ENCODE data around the gene PCCA.
A peak's percentile ranks its signal among the peaks of the same experiment; 100 is the strongest.

PCCA gene

GRCh38 chr13:100128838-100129237 is 39.9 kb downstream of the PCCA start:
- DNase-seq (ENCODE audit: extremely low spot score), result no peak
- ChIA-PET POLR2A (no interaction called here), CTCF (no interaction called here)
- TF ChIP-seq NFRKB (IDR thresholded peaks at IDR 0.05), result no peak
- no peak for TF ChIP-seq L3MBTL2 (conservative IDR thresholded peaks at IDR 0.05)
- TF ChIP-seq ARNT (IDR thresholded peaks at IDR 0.05), result no peak
- TF ChIP-seq BHLHE40 (IDR thresholded peaks at IDR 0.05; ENCODE audit: borderline replicate concordance), result no peak
- no peak for TF ChIP-seq ZNF384 (IDR thresholded peaks at IDR 0.05)
- no peak for TF ChIP-seq FOXK2 (IDR thresholded peaks at IDR 0.05)
- TF ChIP-seq CTBP1 (IDR thresholded peaks at IDR 0.05; ENCODE audit: borderline replicate concordance), result no peak
- TF ChIP-seq FOXA1 (IDR thresholded peaks at IDR 0.05), result no peak
- TF ChIP-seq FOXM1 (IDR thresholded peaks at IDR 0.05; ENCODE audit: borderline replicate concordance), result no peak
- TF ChIP-seq LEF1 (IDR thresholded peaks at IDR 0.05; ENCODE audit: borderline replicate concordance), result no peak
- no peak for TF ChIP-seq SUZ12 (IDR thresholded peaks at IDR 0.05)
- TF ChIP-seq ELF4 (IDR thresholded peaks at IDR 0.05), result no peak
- TF ChIP-seq HDGF (IDR thresholded peaks at IDR 0.05; ENCODE audit: borderline replicate concordance), result no peak
- no peak for TF ChIP-seq SP1 (IDR thresholded peaks at IDR 0.05)

GRCh38 chr13:100129605-100130004 is 40.7 kb downstream of the PCCA start:
- no peak for TF ChIP-seq TARDBP (IDR thresholded peaks at IDR 0.05)
- no peak for TF ChIP-seq L3MBTL2 (conservative IDR thresholded peaks at IDR 0.05)
- no peak for TF ChIP-seq LEF1 (IDR thresholded peaks at IDR 0.05; ENCODE audit: borderline replicate concordance)
- no peak for DNase-seq (ENCODE audit: extremely low spot score)
- CTCF ChIA-PET, result no interaction called here
- POLR2A ChIA-PET, result no interaction called here

GRCh38 chr13:100130092-100130491 is 41.2 kb downstream of the PCCA start:
- TF ChIP-seq FOXA1 (IDR thresholded peaks at IDR 0.05) (no peak), SUZ12 (IDR thresholded peaks at IDR 0.05) (no peak), ELF4 (IDR thresholded peaks at IDR 0.05) (no peak), PKNOX1 (IDR thresholded peaks at IDR 0.05) (no peak), BHLHE40 (IDR thresholded peaks at IDR 0.05; ENCODE audit: borderline replicate concordance) (no peak), CTBP1 (IDR thresholded peaks at IDR 0.05; ENCODE audit: borderline replicate concordance) (no peak), SP1 (IDR thresholded peaks at IDR 0.05) (no peak), ARNT (IDR thresholded peaks at IDR 0.05) (no peak), FOXM1 (IDR thresholded peaks at IDR 0.05; ENCODE audit: borderline replicate concordance) (no peak), ZNF384 (IDR thresholded peaks at IDR 0.05) (no peak), HDGF (IDR thresholded peaks at IDR 0.05; ENCODE audit: borderline replicate concordance) (no peak), LEF1 (IDR thresholded peaks at IDR 0.05; ENCODE audit: borderline replicate concordance) (no peak), NFRKB (IDR thresholded peaks at IDR 0.05) (no peak), FOXK2 (IDR thresholded peaks at IDR 0.05) (no peak), L3MBTL2 (conservative IDR thresholded peaks at IDR 0.05) (no peak), TARDBP (IDR thresholded peaks at IDR 0.05) (no peak)
- ChIA-PET CTCF (no interaction called here), POLR2A (no interaction called here)
- no peak for DNase-seq (ENCODE audit: extremely low spot score)

GRCh38 chr13:100130930-100131511 is 42.1 kb downstream of the PCCA start:
- CTCF ChIA-PET, result no interaction called here
- DNase-seq (ENCODE audit: extremely low spot score), result no peak
- POLR2A ChIA-PET, result no interaction called here
- TF ChIP-seq L3MBTL2 (conservative IDR thresholded peaks at IDR 0.05) (no peak), FOXK2 (IDR thresholded peaks at IDR 0.05) (no peak), NFRKB (IDR thresholded peaks at IDR 0.05) (no peak), SUZ12 (IDR thresholded peaks at IDR 0.05) (no peak), FOXA1 (IDR thresholded peaks at IDR 0.05) (no peak), ELF4 (IDR thresholded peaks at IDR 0.05) (no peak), TARDBP (IDR thresholded peaks at IDR 0.05) (no peak), FOXM1 (IDR thresholded peaks at IDR 0.05; ENCODE audit: borderline replicate concordance) (no peak), ARNT (IDR thresholded peaks at IDR 0.05) (no peak), CTBP1 (IDR thresholded peaks at IDR 0.05; ENCODE audit: borderline replicate concordance) (no peak), SP1 (IDR thresholded peaks at IDR 0.05) (no peak), LEF1 (IDR thresholded peaks at IDR 0.05; ENCODE audit: borderline replicate concordance) (no peak), ZNF384 (IDR thresholded peaks at IDR 0.05) (no peak), BHLHE40 (IDR thresholded peaks at IDR 0.05; ENCODE audit: borderline replicate concordance) (no peak), HDGF (IDR thresholded peaks at IDR 0.05; ENCODE audit: borderline replicate concordance) (no peak), PKNOX1 (IDR thresholded peaks at IDR 0.05) (no peak)

GRCh38 chr13:100131863-100132574 is 43.1 kb downstream of the PCCA start:
- DNase-seq (ENCODE audit: extremely low spot score), result peak; percentile 32
- CTCF ChIA-PET, result no interaction called here
- POLR2A ChIA-PET, result no interaction called here
- TF ChIP-seq BHLHE40 (IDR thresholded peaks at IDR 0.05; ENCODE audit: borderline replicate concordance) (no peak), PKNOX1 (IDR thresholded peaks at IDR 0.05) (no peak), SUZ12 (IDR thresholded peaks at IDR 0.05) (no peak), ARNT (IDR thresholded peaks at IDR 0.05) (no peak), TARDBP (IDR thresholded peaks at IDR 0.05) (no peak), L3MBTL2 (conservative IDR thresholded peaks at IDR 0.05) (no peak), FOXM1 (IDR thresholded peaks at IDR 0.05; ENCODE audit: borderline replicate concordance) (no peak), ELF4 (IDR thresholded peaks at IDR 0.05) (no peak), LEF1 (IDR thresholded peaks at IDR 0.05; ENCODE audit: borderline replicate concordance) (no peak), HDGF (IDR thresholded peaks at IDR 0.05; ENCODE audit: borderline replicate concordance) (no peak), FOXA1 (IDR thresholded peaks at IDR 0.05) (no peak), SP1 (IDR thresholded peaks at IDR 0.05) (no peak), ZNF384 (IDR thresholded peaks at IDR 0.05) (no peak)
